Measurements from ENCODE around the gene ATP2B1. TPM values are rescaled to one million over a fixed set of nuclear protein-coding genes. Genes with fewer than 3 reads are reported as not detected.
"Not testable (repeated sequence)": the region's sequence is repeated elsewhere in the genome, so short reads cannot be mapped to it uniquely, and the experiment has no call there.

The ATP2B1 gene
- total RNA-seq, 2 donors from 2014 or later = 16.4 to 80.3 TPM

DNA sequence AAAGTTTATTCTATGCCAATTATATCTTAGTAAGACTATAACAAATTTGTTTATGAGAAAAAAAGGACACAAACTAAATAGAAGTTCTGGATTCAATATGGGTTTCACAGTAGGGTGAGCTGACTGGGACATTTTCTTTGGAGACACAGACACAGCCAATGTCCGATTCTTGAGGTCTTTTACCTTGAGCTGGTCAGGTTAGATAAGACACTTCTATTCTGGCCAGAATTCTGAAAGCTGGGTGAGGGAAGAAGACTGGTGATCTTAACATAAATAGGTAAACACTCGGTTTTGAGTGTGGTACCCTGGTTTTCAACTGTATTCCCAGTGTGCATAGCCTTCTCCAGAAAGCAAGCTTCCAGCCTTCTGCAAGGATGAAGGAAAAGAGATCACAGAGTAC, 10.0 kb downstream of the ATP2B1 start:
- Histone ChIP-seq H3K36me3 (no peaks in the 10 kb centered on the region), H3K4me1 (replicated peaks) (no peaks in the 10 kb centered on the region), H3K4me3 (no peak overlapping the region), H3K27me3 (replicated peaks; ENCODE audit: insufficient read depth) (no peaks in the 10 kb centered on the region), H3K9me3 (no peaks in the 10 kb centered on the region), H3K27ac (no peak overlapping the region)
- DNase-seq (ENCODE audit: low spot score) = no peak
- intact Hi-C loops (cut with DNase I) = no loop called here
- TF ChIP-seq POLR2AphosphoS5 (IDR thresholded peaks at IDR 0.05) = no peak
- no peak for TF ChIP-seq POLR2A (IDR thresholded peaks at IDR 0.05)
- TF ChIP-seq CTCF (IDR thresholded peaks at IDR 0.05) = no peak
- WGBS = 88% methylated on average over 2 of the region's 2 CpGs

DNA sequence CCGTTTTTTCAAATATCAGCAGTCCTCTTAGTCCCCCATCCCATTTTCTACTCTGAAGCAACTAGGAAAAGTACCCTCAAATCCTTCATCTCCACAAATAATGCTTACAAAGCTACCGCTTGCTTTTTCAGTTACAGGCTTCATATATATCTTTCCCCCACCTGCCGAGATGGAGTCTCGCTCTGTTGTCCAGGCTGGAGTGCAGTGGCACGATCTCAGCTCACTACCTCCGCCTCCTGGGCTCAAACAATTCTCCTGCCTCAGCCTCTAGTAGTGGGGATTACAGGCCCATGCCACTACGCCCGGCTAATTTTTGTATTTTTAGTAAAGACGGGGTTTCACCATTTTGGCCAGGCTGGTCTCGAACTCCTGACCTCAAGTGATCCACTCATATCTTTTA, 10.9 kb downstream of the ATP2B1 start:
- DNase-seq (ENCODE audit: low spot score); H3K9me3 ChIP-seq; H3K27ac ChIP-seq; H3K4me1 ChIP-seq (replicated peaks); H3K36me3 ChIP-seq; intact Hi-C loops (cut with DNase I); H3K4me3 ChIP-seq; H3K27me3 ChIP-seq (replicated peaks; ENCODE audit: insufficient read depth): not testable (repeated sequence)
- 97% methylated on average over 10 of the region's 10 CpGs for WGBS

GRCh38 chr12:89697296-89697695, 11.3 kb downstream of the ATP2B1 start:
- no peak for DNase-seq (ENCODE audit: low spot score)
- no peaks in the 10 kb centered on the region for H3K27me3 ChIP-seq (replicated peaks; ENCODE audit: insufficient read depth)
- no peaks in the 10 kb centered on the region for H3K36me3 ChIP-seq
- TF ChIP-seq CTCF (IDR thresholded peaks at IDR 0.05) = no peak
- TF ChIP-seq POLR2A (IDR thresholded peaks at IDR 0.05) = no peak
- H3K27ac ChIP-seq = no peak overlapping the region
- no peaks in the 10 kb centered on the region for H3K9me3 ChIP-seq
- H3K4me1 ChIP-seq (replicated peaks) = no peaks in the 10 kb centered on the region
- no peak overlapping the region for H3K4me3 ChIP-seq
- intact Hi-C loops (cut with DNase I) = no loop called here

GRCh38 chr12:89695830-89696229, 12.8 kb downstream of the ATP2B1 start:
- no peak for TF ChIP-seq POLR2AphosphoS5 (IDR thresholded peaks at IDR 0.05)
- TF ChIP-seq POLR2A (IDR thresholded peaks at IDR 0.05) = no peak
- no peak for TF ChIP-seq CTCF (IDR thresholded peaks at IDR 0.05)
- Histone ChIP-seq H3K4me3 (no peak overlapping the region), H3K36me3 (no peaks in the 10 kb centered on the region), H3K4me1 (replicated peaks) (no peaks in the 10 kb centered on the region), H3K27me3 (replicated peaks; ENCODE audit: insufficient read depth) (no peaks in the 10 kb centered on the region), H3K27ac (no peak overlapping the region), H3K9me3 (no peaks in the 10 kb centered on the region)
- intact Hi-C loops (cut with DNase I) = no loop called here
- 94% methylated on average over 1 of the region's 1 CpG for WGBS
- DNase-seq (ENCODE audit: low spot score) = no peak

GRCh38 chr12:89695100-89695499, 13.5 kb downstream of the ATP2B1 start:
- no peaks in the 10 kb centered on the region for H3K9me3 ChIP-seq
- intact Hi-C loops (cut with DNase I) = no loop called here
- H3K27ac ChIP-seq = no peak overlapping the region
- H3K27me3 ChIP-seq (replicated peaks; ENCODE audit: insufficient read depth) = no peaks in the 10 kb centered on the region
- H3K4me1 ChIP-seq (replicated peaks) = no peaks in the 10 kb centered on the region
- TF ChIP-seq POLR2AphosphoS5 (IDR thresholded peaks at IDR 0.05) (no peak), CTCF (IDR thresholded peaks at IDR 0.05) (no peak), POLR2A (IDR thresholded peaks at IDR 0.05) (no peak)
- H3K36me3 ChIP-seq = no peaks in the 10 kb centered on the region
- WGBS = 86% methylated on average over 2 of the region's 2 CpGs
- no peak overlapping the region for H3K4me3 ChIP-seq
- DNase-seq (ENCODE audit: low spot score) = no peak
